Omental fat pad (tissue), 4 donors: ENCODE results near the gene GNPTAB. TPM values are rescaled to one million over a fixed set of nuclear protein-coding genes. Genes with fewer than 3 reads are reported as not detected.
"Not testable (repeated sequence)": the region's sequence is repeated elsewhere in the genome, so short reads cannot be mapped to it uniquely, and the experiment has no call there.

Experiments used
- ATAC-seq: fragments of 150-250 bp; one replicate; pipeline ENCODE4 v1.9.1; 2016; ENCODE audit warnings: mild to moderate bottlenecking, moderate library complexity; ENCODE audit not compliant: low FRiP score
- DNase-seq: peaks from one replicate; pipeline ENCODE4 v3.0.0-alpha.2; 2019; ENCODE audit warnings: low spot score
- CTCF ChIP-seq, 3 donors: fragments of 450-650 bp; IDR thresholded peaks; one replicate each; pipeline ENCODE4 v1.5.1; 2016 to 2017; ENCODE audit warnings: antibody characterized with exemption in 3 of 3, mild to moderate bottlenecking in 3 of 3, moderate library complexity in 2 of 3
- total RNA-seq, 4 donors: library from RNA; depleted of rRNA; stranded (reverse); fragments of >200 nt; gene quantifications; one replicate each; pipeline ENCODE4 v1.1.0, GENCODE V29; 2016

The GNPTAB gene
- total RNA-seq, 4 donors from 2014 or later: 18.3 to 28.8 (median 24.8) TPM

GRCh38 chr12:101870925-101871324 lies 40.2 kb upstream of the GNPTAB start:
- no peak for ATAC-seq
- DNase-seq: no peak
- TF ChIP-seq CTCF (IDR thresholded peaks at IDR 0.05): no peak

- DNase-seq, ATAC-seq: not testable (repeated sequence)
These were observed 36.9 kb upstream of the GNPTAB start for GRCh38 chr12:101867619-101868018.

GRCh38 chr12:101866615-101867373 lies 36.0 kb upstream of the GNPTAB start:
- TF ChIP-seq CTCF (IDR thresholded peaks at IDR 0.05): no peak
- no peak for ATAC-seq
- no peak for DNase-seq

GRCh38 chr12:101863981-101864380 lies 33.2 kb upstream of the GNPTAB start:
- no peak for TF ChIP-seq CTCF (IDR thresholded peaks at IDR 0.05)
- no peak for ATAC-seq

GRCh38 chr12:101862245-101862644 lies 31.5 kb upstream of the GNPTAB start:
- no peak for TF ChIP-seq CTCF (IDR thresholded peaks at IDR 0.05)
- ATAC-seq (no peak), DNase-seq (no peak)

More at GRCh38 chr12:101863981-101864380, 33.2 kb upstream of the GNPTAB start:
- no peak for DNase-seq

- not testable (repeated sequence) for DNase-seq, ATAC-seq
These were observed 30.9 kb upstream of the GNPTAB start for GRCh38 chr12:101861688-101862087.

- no peak for ATAC-seq
- no peak for TF ChIP-seq CTCF (IDR thresholded peaks at IDR 0.05)
- DNase-seq: no peak
These were observed 29.2 kb upstream of the GNPTAB start for GRCh38 chr12:101859664-101860607.
